IgD-negative memory B cell (primary cell): Measurements from ENCODE around the gene VASH1. TPM values are rescaled to one million over a fixed set of nuclear protein-coding genes. Genes with fewer than 3 reads are reported as not detected.

Experiments
- polyA plus RNA-seq: library from polyadenylated mRNA; unstranded; fragments of 300-500 nt; fragmentation: Illumina TruSeq; gene quantifications from one replicate; pipeline ENCODE4 v1.2.3, GENCODE V29; 2021

VASH1 gene
- polyA plus RNA-seq, 1 donor from 2014 or later, result 0.70 TPM

Other genes with a start within 250 kb of the VASH1 start
- 20.7 TPM for gene ANGEL1, start 51.4 kb downstream of the VASH1 start, polyA plus RNA-seq
- gene LRRC74A, start 64.9 kb downstream of the VASH1 start, polyA plus RNA-seq, result not detected